ENCODE measurements around the gene IGF2BP3. TPM values are rescaled to one million over a fixed set of nuclear protein-coding genes. Genes with fewer than 3 reads are reported as not detected.

IGF2BP3 gene
- total RNA-seq, 4 donors from 2014 or later = 0.15 TPM; not detected in 3

DNA sequence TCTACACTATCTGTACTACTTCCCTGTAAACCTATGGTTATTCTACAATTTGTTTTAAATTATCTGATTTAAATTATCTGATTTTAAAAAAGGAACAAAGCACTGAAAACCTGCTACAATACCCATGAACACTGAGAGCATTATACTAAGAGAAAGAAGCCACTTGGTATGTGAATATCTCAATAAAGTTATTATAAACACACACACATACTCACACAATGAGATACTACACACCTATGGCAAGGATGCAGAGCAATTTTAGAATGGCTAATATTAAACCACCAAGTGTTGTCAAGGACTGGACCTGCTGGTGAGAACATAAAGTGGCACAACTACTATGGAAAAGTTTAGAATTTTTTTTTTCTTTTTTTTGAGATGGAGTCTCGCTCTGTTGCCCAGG, 82.7 kb downstream of the IGF2BP3 start:
- no peak overlapping the region for H3K4me3 ChIP-seq (ENCODE audit: low read depth, poor library complexity, severe bottlenecking)
- TF ChIP-seq, protein P1, sequence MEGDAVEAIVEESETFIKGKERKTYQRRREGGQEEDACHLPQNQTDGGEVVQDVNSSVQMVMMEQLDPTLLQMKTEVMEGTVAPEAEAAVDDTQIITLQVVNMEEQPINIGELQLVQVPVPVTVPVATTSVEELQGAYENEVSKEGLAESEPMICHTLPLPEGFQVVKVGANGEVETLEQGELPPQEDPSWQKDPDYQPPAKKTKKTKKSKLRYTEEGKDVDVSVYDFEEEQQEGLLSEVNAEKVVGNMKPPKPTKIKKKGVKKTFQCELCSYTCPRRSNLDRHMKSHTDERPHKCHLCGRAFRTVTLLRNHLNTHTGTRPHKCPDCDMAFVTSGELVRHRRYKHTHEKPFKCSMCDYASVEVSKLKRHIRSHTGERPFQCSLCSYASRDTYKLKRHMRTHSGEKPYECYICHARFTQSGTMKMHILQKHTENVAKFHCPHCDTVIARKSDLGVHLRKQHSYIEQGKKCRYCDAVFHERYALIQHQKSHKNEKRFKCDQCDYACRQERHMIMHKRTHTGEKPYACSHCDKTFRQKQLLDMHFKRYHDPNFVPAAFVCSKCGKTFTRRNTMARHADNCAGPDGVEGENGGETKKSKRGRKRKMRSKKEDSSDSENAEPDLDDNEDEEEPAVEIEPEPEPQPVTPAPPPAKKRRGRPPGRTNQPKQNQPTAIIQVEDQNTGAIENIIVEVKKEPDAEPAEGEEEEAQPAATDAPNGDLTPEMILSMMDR (IDR thresholded peaks at IDR 0.05) = no peak
- TF ChIP-seq POLR2A (IDR thresholded peaks at IDR 0.05) = no peak
- intact Hi-C loops (cut with DNase I; ENCODE audit: low total_unique reads) = no loop called here
- 96 to 97% methylated on average over 1 of the region's 1 CpG for WGBS, 2 donors
- DNase-seq (ENCODE audit: low spot score in 2 of 2) = no peak

DNA sequence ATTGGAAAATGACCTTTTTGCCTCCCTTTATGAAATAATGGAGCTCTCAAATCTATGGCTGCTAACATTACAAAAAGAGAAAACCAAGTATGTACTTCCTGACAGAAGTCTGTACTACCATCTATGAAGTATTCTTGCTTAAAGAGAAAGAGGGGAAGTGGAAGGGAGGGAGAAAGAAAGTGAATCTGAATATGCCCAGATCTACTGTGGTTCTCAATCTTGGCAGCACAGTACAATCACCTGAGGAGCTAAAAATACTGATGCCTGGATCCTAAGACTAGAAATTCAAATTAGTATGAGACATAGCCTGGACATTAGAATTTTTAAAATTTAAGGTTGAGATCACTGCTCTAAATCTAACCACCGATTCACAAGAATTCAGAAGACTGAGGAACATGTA, 85.2 kb downstream of the IGF2BP3 start:
- intact Hi-C loops (cut with DNase I; ENCODE audit: low total_unique reads) = no loop called here
- no peak overlapping the region for H3K4me3 ChIP-seq (ENCODE audit: low read depth, poor library complexity, severe bottlenecking)
- WGBS, 2 donors = 94 to 97% methylated on average over 1 of the region's 1 CpG
- DNase-seq (ENCODE audit: low spot score in 2 of 2) = no peak
- TF ChIP-seq, protein P1 (IDR thresholded peaks at IDR 0.05) = no peak
- no peak for TF ChIP-seq POLR2A (IDR thresholded peaks at IDR 0.05)

DNA sequence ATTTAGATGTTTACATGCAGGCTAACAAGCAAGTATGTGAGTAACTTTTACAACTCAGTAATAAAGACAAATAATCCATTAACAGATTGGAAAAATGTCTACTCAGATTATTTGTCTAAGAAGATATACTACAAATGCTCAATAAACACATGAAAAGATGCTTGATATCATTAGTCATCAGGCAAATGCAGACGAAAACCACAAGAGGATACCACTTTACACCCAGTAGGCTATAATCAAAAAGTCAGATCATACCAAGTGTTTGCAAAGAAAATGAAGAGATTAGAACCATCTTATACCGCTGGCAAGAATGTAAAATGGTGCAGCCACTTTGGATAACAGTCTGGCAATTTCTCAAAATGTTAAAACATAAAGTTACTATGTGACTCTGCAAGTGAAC, 87.1 kb downstream of the IGF2BP3 start:
- no peak for TF ChIP-seq POLR2A (IDR thresholded peaks at IDR 0.05)
- TF ChIP-seq, protein P1 (IDR thresholded peaks at IDR 0.05) = no peak
- no peak overlapping the region for H3K4me3 ChIP-seq (ENCODE audit: low read depth, poor library complexity, severe bottlenecking)
- 82 to 86% methylated on average over 2 of the region's 2 CpGs for WGBS, 2 donors
- no peak for DNase-seq (ENCODE audit: low spot score in 2 of 2)
- intact Hi-C loops (cut with DNase I; ENCODE audit: low total_unique reads) = no loop called here

DNA sequence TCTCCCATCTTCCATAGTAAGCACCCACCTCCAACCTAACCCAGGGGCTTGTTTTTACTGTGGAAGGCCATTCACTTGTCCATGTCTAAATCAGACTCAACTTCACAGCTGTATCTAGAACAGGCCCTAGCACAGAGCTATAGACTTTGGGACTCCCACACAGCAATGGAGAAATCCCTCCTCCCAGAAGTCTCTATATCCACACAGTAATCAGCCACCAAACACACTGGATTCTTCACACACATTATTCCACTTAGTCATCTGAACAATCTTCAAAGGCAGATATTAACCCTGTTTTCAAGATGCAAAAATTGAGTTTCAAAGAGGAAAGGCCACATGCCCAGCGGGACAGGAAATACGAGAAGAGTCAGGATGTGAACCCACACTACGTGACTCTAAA, 89.3 kb downstream of the IGF2BP3 start:
- no peak overlapping the region for H3K4me3 ChIP-seq (ENCODE audit: low read depth, poor library complexity, severe bottlenecking)
- DNase-seq (ENCODE audit: low spot score in 2 of 2) = no peak
- TF ChIP-seq, protein P1 (IDR thresholded peaks at IDR 0.05) = no peak
- no peak for TF ChIP-seq POLR2A (IDR thresholded peaks at IDR 0.05)
- intact Hi-C loops (cut with DNase I; ENCODE audit: low total_unique reads) = no loop called here
- 87 to 89% methylated on average over 3 of the region's 3 CpGs for WGBS, 2 donors

DNA sequence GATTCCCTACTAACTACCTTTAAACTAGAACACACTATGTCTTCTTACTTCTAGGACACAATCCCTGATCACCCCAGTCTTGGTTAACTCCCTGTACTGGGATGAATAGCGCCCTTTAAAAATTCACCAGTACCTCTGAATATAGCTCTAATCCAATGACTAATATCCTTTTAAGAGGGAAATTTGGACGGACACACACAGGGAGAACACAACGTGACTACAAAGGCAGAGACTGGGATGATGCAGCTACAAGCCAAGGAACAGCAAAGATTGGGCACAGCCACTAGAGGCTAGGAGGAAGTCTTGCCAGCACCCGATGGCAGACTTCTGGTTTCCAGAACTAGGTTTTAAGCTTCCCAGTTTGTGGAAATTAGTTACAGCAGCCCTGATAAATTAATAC, 89.7 kb downstream of the IGF2BP3 start:
- H3K4me3 ChIP-seq (ENCODE audit: low read depth, poor library complexity, severe bottlenecking) = no peak overlapping the region
- TF ChIP-seq, protein P1 (IDR thresholded peaks at IDR 0.05) = no peak
- intact Hi-C loops (cut with DNase I; ENCODE audit: low total_unique reads) = no loop called here
- WGBS, 2 donors = 76 to 78% methylated on average over 4 of the region's 4 CpGs
- DNase-seq (ENCODE audit: low spot score in 2 of 2) = no peak

DNA sequence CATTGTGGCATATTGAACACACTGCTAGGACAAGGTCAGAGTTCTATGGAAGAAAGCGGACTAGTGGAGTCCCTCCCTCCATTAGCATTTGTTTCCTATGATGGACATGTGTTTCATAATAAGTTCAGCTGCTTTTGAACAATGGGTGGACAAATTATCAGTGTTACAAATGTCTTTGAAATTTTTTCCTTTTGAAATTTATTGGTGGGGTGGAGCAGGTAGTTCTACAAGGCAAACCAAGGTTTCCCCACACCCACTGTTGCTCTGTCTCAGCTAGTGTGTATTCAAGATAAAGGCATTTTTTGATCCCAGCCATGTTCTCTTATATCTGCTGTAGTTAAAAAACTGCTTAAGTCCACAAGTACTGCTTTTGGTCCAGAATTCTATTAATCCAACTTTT, 91.3 kb downstream of the IGF2BP3 start:
- no peak for DNase-seq (ENCODE audit: low spot score in 2 of 2)
- TF ChIP-seq, protein P1 (IDR thresholded peaks at IDR 0.05) = no peak
- no peak for TF ChIP-seq POLR2A (IDR thresholded peaks at IDR 0.05)
- no peak overlapping the region for H3K4me3 ChIP-seq (ENCODE audit: low read depth, poor library complexity, severe bottlenecking)
- 93 to 96% methylated on average over 1 of the region's 1 CpG for WGBS, 2 donors
- intact Hi-C loops (cut with DNase I; ENCODE audit: low total_unique reads) = no loop called here
